WTC11 (cell line): ENCODE measurements around the gene ASS1.

Experiments used
- CTCF ChIP-seq: fragments of 200-600 bp; IDR thresholded peaks from 2 replicates; pipeline ENCODE4 v1.8.0; 2022; ENCODE audit warnings: antibody characterized with exemption
- ELF4 ChIP-seq: sonication (generic); formaldehyde crosslinking; IDR thresholded peaks from 2 replicates; pipeline ENCODE4 v1.8.1; 2022; ENCODE audit warnings: low read depth, mild to moderate bottlenecking, moderate library complexity, missing genetic modification reagents
- FOXP4 ChIP-seq: sonication (generic); formaldehyde crosslinking; IDR thresholded peaks from 2 replicates; pipeline ENCODE4 v1.8.0; 2022; ENCODE audit warnings: mild to moderate bottlenecking, missing genetic modification reagents
- GTF2I ChIP-seq: fragments of 250-450 bp; sonication (Bioruptor Pico); conservative IDR thresholded peaks from 2 replicates; pipeline ENCODE4 v1.4.0; 2021; ENCODE audit warnings: mild to moderate bottlenecking

DNA sequence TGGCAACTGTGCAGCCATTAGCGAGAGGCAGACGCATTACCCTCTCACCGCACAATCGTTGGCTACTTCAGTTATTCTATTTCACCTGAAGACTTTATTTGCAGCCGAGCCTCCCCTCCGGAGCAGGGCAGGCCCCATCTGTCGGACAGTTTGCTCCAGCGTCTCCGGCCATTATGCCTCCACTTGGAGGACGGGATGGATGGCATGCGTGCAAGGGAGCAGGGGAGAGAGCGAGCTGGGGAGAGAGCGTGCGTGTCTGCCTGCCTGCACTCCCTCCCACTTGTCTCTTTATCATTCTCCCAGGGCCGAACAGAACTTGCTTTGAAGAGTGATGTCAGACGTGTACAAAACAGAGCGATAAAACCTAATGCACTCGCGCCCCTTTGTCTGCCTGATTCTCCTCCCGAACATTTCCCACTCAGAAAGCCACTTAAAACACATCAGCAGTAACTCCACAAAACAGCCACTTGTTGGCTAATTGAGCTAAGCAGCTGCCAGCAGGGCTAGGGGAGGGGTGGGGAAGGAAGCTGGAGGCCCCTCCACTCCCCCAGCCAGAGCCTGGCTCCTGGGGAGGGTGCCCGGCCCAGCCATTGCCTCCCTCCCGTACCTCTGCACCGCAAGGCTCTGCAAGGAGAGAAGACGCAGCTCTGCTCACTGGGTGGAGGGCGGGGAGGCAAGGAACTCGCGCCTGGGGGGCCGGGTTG, 91.2 kb downstream of the ASS1 start:
- TF ChIP-seq GTF2I (CRISPR knock-in tag) (no peak), CTCF (no peak), ELF4 (CRISPR knock-in tag) (no peak), FOXP4 (CRISPR knock-in tag) (no peak)
